Stomach (tissue), 4 donors: ENCODE measurements around the gene DLG2.

Source experiments
- CTCF ChIP-seq, 7 experiments: fragments of 450-650 bp in 4 of 7; fragments of 200-600 bp in 3 of 7; sonication (generic) in 3 of 7; IDR thresholded peaks; one replicate each; pipeline ENCODE4 v1.5.1; 2016 to 2019; ENCODE audit warnings: antibody characterized with exemption in 7 of 7, control low read depth in 2 of 7, mild to moderate bottlenecking in 1 of 7
- EP300 ChIP-seq: sonication (generic); formaldehyde crosslinking; IDR thresholded peaks from one replicate; pipeline ENCODE4 v1.6.1; 2017; ENCODE audit warnings: antibody characterized with exemption
- POLR2A ChIP-seq, 4 donors: fragments of 450-650 bp; IDR thresholded peaks; one replicate each; pipeline ENCODE4 v1.6.1; 2016; ENCODE audit warnings: antibody characterized with exemption in 4 of 4, control low read depth in 2 of 4, mild to moderate bottlenecking in 1 of 4, moderate library complexity in 1 of 4
- POLR2AphosphoS5 ChIP-seq, 3 donors: sonication (generic); formaldehyde crosslinking; IDR thresholded peaks; one replicate each; pipeline ENCODE4 v1.6.1; 2016; ENCODE audit warnings: antibody characterized with exemption in 3 of 3

GRCh38 chr11:83546368-83546767 is 2080.8 kb downstream of the DLG2 start:
- TF ChIP-seq POLR2A (IDR thresholded peaks at IDR 0.05) (no peak), CTCF (IDR thresholded peaks at IDR 0.05) (no peak), EP300 (no peak), POLR2AphosphoS5 (IDR thresholded peaks at IDR 0.05) (no peak)
